ENCODE data around the gene MMP3. TPM values are rescaled to one million over a fixed set of nuclear protein-coding genes. Genes with fewer than 3 reads are reported as not detected.

Gene MMP3
- under 1 TPM in 1 of 2 donors, not detected in 1; 0.31 TPM for total RNA-seq
- under 1 TPM; 0.53 to 0.86 TPM for polyA plus RNA-seq
- long read RNA-seq, donor 1, result 0 reads
- long read RNA-seq, donor 2, result 0 reads
- long read RNA-seq, donor 3, result 0 reads
- long read RNA-seq, donor 4, result 0 reads
- long read RNA-seq, donor 5, result 0 reads

GRCh38 chr11:102843489-102843888, at the start of gene MMP3:
TSS of gene MMP3 (minus strand) at chr11:102843609. CDS start at chr11:102843546, 63 bp downstream.
- Histone ChIP-seq H3K27me3 (ENCODE audit: control insufficient read depth in 3 of 3, insufficient read depth in 3 of 3, low read length in 2 of 3) (no peaks in the 10 kb centered on the region), H3K4me1 (ENCODE audit: control insufficient read depth in 5 of 5, insufficient read depth in 5 of 5, low read length in 5 of 5) (no peaks in the 10 kb centered on the region), H3K27ac (ENCODE audit: low read depth in 1 of 2, low read length in 1 of 2) (no peak within 1 kb of the TSS), H3K9ac (ENCODE audit: insufficient read depth in 1 of 2, low read length in 2 of 2) (no peak within 1 kb of the TSS), H3K36me3 (ENCODE audit: control insufficient read depth in 4 of 4, insufficient read depth in 4 of 4, low read length in 4 of 4) (no peaks in the 10 kb centered on the region), H3K9me3 (ENCODE audit: control insufficient read depth in 4 of 4, insufficient read depth in 3 of 4, low read length in 3 of 4) (no peaks in the 10 kb centered on the region), H3K4me3 (no peak within 1 kb of the TSS)
- ATAC-seq (ENCODE audit: insufficient read depth, low FRiP score) (no peak), DNase-seq (no peak)
- no peak for TF ChIP-seq CTCF (IDR thresholded peaks at IDR 0.05; ENCODE audit: control extremely low read depth, extremely low read depth)
- 87 to 91% methylated on average over 4 of the region's 4 CpGs for WGBS, 2 donors

GRCh38 chr11:102891736-102892135, 48.3 kb upstream of the MMP3 start:
- H3K27me3 ChIP-seq (ENCODE audit: control insufficient read depth in 3 of 3, insufficient read depth in 3 of 3, low read length in 2 of 3), result no peaks in the 10 kb centered on the region

GRCh38 chr11:102886999-102887398, 43.6 kb upstream of the MMP3 start:
- Histone ChIP-seq H3K9ac (ENCODE audit: insufficient read depth in 1 of 2, low read length in 2 of 2) (no peak overlapping the region), H3K9me3 (ENCODE audit: control insufficient read depth in 4 of 4, insufficient read depth in 3 of 4, low read length in 3 of 4) (no peaks in the 10 kb centered on the region), H3K36me3 (ENCODE audit: control insufficient read depth in 4 of 4, insufficient read depth in 4 of 4, low read length in 4 of 4) (no peaks in the 10 kb centered on the region), H3K27me3 (ENCODE audit: control insufficient read depth in 3 of 3, insufficient read depth in 3 of 3, low read length in 2 of 3) (no peaks in the 10 kb centered on the region), H3K27ac (ENCODE audit: low read depth in 1 of 2, low read length in 1 of 2) (no peak overlapping the region), H3K4me1 (ENCODE audit: control insufficient read depth in 5 of 5, insufficient read depth in 5 of 5, low read length in 5 of 5) (no peaks in the 10 kb centered on the region), H3K4me3 (no peak overlapping the region)
- no peak for ATAC-seq (ENCODE audit: insufficient read depth, low FRiP score)
- no peak for DNase-seq
- no peak for TF ChIP-seq CTCF (IDR thresholded peaks at IDR 0.05; ENCODE audit: control extremely low read depth, extremely low read depth)
- 87 to 92% methylated on average over 6 of the region's 6 CpGs for WGBS, 2 donors

More at GRCh38 chr11:102891736-102892135, 48.3 kb upstream of the MMP3 start:
- 94 to 96% methylated on average over 1 of the region's 1 CpG for WGBS, 2 donors
- ATAC-seq (ENCODE audit: insufficient read depth, low FRiP score), result no peak
- no peak overlapping the region for H3K9ac ChIP-seq (ENCODE audit: insufficient read depth in 1 of 2, low read length in 2 of 2)
- no peaks in the 10 kb centered on the region for H3K36me3 ChIP-seq (ENCODE audit: control insufficient read depth in 4 of 4, insufficient read depth in 4 of 4, low read length in 4 of 4)
- no peak overlapping the region for H3K4me3 ChIP-seq
- H3K9me3 ChIP-seq (ENCODE audit: control insufficient read depth in 4 of 4, insufficient read depth in 3 of 4, low read length in 3 of 4), result peaks cover 0 to 2% (median 0%) of the 10 kb centered on the region in 4 donors
- no peak for TF ChIP-seq CTCF (IDR thresholded peaks at IDR 0.05; ENCODE audit: control extremely low read depth, extremely low read depth)
- no peak overlapping the region for H3K27ac ChIP-seq (ENCODE audit: low read depth in 1 of 2, low read length in 1 of 2)
- DNase-seq, result no peak
- H3K4me1 ChIP-seq (ENCODE audit: control insufficient read depth in 5 of 5, insufficient read depth in 5 of 5, low read length in 5 of 5), result no peaks in the 10 kb centered on the region

- Histone ChIP-seq H3K9me3 (ENCODE audit: control insufficient read depth in 4 of 4, insufficient read depth in 3 of 4, low read length in 3 of 4) (no peaks in the 10 kb centered on the region), H3K4me1 (ENCODE audit: control insufficient read depth in 5 of 5, insufficient read depth in 5 of 5, low read length in 5 of 5) (no peaks in the 10 kb centered on the region), H3K27ac (ENCODE audit: low read depth in 1 of 2, low read length in 1 of 2) (no peak overlapping the region), H3K27me3 (ENCODE audit: control insufficient read depth in 3 of 3, insufficient read depth in 3 of 3, low read length in 2 of 3) (no peaks in the 10 kb centered on the region), H3K9ac (ENCODE audit: insufficient read depth in 1 of 2, low read length in 2 of 2) (no peak overlapping the region), H3K4me3 (no peak overlapping the region), H3K36me3 (ENCODE audit: control insufficient read depth in 4 of 4, insufficient read depth in 4 of 4, low read length in 4 of 4) (no peaks in the 10 kb centered on the region)
- TF ChIP-seq CTCF (IDR thresholded peaks at IDR 0.05; ENCODE audit: control extremely low read depth, extremely low read depth), result no peak
- no peak for DNase-seq
- WGBS, 2 donors, result 83 to 92% methylated on average over 3 of the region's 3 CpGs
- no peak for ATAC-seq (ENCODE audit: insufficient read depth, low FRiP score)
Observed at GRCh38 chr11:102883141-102883540, 39.7 kb upstream of the MMP3 start.

Measured in lung (tissue), 16 donors.